Measurements from ENCODE around the gene RPS6KA2. TPM values are rescaled to one million over a fixed set of nuclear protein-coding genes. Genes with fewer than 3 reads are reported as not detected.
A peak's percentile ranks its signal among the peaks of the same experiment; 100 is the strongest.

The RPS6KA2 gene
- total RNA-seq, 1 donor from 2014 or later: 166 TPM

- DNase-seq: no peak
Measured at GRCh38 chr6:166526937-166527336, 100.1 kb downstream of the RPS6KA2 start.

GRCh38 chr6:166525567-166525966 is 101.5 kb downstream of the RPS6KA2 start:
- no peak for DNase-seq

GRCh38 chr6:166523782-166524559 is 103.1 kb downstream of the RPS6KA2 start:
- no peak for DNase-seq

- no peak for DNase-seq
Measured at GRCh38 chr6:166520905-166521834, 105.9 kb downstream of the RPS6KA2 start.

GRCh38 chr6:166516251-166516884 is 110.7 kb downstream of the RPS6KA2 start:
- no peak for DNase-seq

- peak; percentile 72 for DNase-seq
Measured at GRCh38 chr6:166515072-166515810, 111.8 kb downstream of the RPS6KA2 start.

GRCh38 chr6:166514196-166514595 is 112.9 kb downstream of the RPS6KA2 start:
- peak; percentile 27 for DNase-seq

GRCh38 chr6:166512567-166512966 is 114.5 kb downstream of the RPS6KA2 start:
- no peak for DNase-seq

GRCh38 chr6:166511316-166511715 is 115.7 kb downstream of the RPS6KA2 start:
- no peak for DNase-seq

GRCh38 chr6:166509193-166509592 is 117.9 kb downstream of the RPS6KA2 start:
- DNase-seq: no peak

- no peak for DNase-seq
Measured at GRCh38 chr6:166508726-166509125, 118.3 kb downstream of the RPS6KA2 start.

- no peak for DNase-seq
Measured at GRCh38 chr6:166507809-166508564, 119.1 kb downstream of the RPS6KA2 start.

GRCh38 chr6:166507380-166507779 is 119.7 kb downstream of the RPS6KA2 start:
- DNase-seq: no peak

GRCh38 chr6:166505133-166505905 is 121.7 kb downstream of the RPS6KA2 start:
- DNase-seq: no peak

- DNase-seq: no peak
Measured at GRCh38 chr6:166504100-166504499, 123.0 kb downstream of the RPS6KA2 start.

GRCh38 chr6:166503167-166503744 is 123.8 kb downstream of the RPS6KA2 start:
- DNase-seq: no peak

- DNase-seq: no peak
Measured at GRCh38 chr6:166502453-166502852, 124.6 kb downstream of the RPS6KA2 start.

GRCh38 chr6:166501246-166501645 is 125.8 kb downstream of the RPS6KA2 start:
- DNase-seq: no peak

- DNase-seq: no peak
Measured at GRCh38 chr6:166500246-166500645, 126.8 kb downstream of the RPS6KA2 start.

Measured in dermis blood vessel endothelial cell (primary cell).